22Rv1 (cell line): Measurements from ENCODE around the gene NUDT16L1.

Source experiments
- CTCF ChIP-seq: fragments of 450-650 bp; IDR thresholded peaks from 2 replicates; pipeline ENCODE4 v1.5.1; 2017; ENCODE audit warnings: mild to moderate bottlenecking
- ZFX ChIP-seq: fragments of 450-650 bp; IDR thresholded peaks from 2 replicates; pipeline ENCODE4 v1.6.1; 2017; ENCODE audit warnings: antibody characterized with exemption, borderline replicate concordance

DNA sequence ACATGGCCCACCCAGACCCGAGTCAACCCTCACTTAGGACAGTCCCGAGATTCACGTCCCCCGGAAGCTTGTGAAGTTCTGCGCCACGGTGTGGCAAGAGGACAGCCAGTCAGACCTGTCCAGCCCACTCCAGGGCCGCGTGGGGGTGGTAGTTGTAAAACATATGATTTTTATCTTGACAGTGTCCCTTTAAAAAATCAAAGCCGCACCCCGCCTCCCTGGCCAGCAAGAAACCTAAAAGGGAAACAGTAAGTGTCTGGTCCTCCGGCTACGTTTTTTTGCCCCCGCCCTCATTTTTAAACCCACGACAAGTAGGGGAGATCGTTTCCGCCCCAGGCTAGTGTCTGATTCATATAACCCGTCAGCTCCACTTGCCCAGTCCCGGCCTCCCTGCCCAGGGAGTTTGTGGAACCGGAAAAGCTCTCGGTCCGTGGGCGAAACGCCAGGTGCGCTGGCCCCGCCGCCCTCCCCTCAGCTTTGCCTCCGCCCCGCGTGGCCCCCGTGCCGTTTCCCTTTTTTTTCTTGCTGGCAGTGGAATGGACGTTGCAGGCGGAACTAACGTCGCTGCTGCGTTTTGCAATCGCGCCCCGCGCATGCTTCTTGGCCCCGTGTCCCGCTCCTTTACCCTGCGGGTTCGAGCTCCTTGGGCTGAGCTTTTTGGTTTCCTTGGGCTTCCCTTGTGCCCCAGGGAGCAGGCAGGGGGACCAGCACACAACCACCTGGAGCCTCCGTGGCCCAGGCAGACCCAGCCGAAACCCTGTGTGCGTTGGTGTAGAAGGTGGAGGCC is 13.3 kb upstream of the NUDT16L1 start:
- TF ChIP-seq CTCF (no peak), ZFX (no peak)
